Activated CD4-positive, alpha-beta T cell treated with anti-CD3 and anti-CD28 coated beads, Interleukin-2, Interleukin-6, amounts not matched to agents 100 ng/mL and 50 ng/mL, durations not matched to agents 16 hours and 8 hours (primary cell): ENCODE measurements around the gene NSFL1C.

ENCODE experiments used
- DNase-seq: peaks from one replicate; pipeline ENCODE4 v3.0.0-alpha.2; 2020

Gene NSFL1C

DNA sequence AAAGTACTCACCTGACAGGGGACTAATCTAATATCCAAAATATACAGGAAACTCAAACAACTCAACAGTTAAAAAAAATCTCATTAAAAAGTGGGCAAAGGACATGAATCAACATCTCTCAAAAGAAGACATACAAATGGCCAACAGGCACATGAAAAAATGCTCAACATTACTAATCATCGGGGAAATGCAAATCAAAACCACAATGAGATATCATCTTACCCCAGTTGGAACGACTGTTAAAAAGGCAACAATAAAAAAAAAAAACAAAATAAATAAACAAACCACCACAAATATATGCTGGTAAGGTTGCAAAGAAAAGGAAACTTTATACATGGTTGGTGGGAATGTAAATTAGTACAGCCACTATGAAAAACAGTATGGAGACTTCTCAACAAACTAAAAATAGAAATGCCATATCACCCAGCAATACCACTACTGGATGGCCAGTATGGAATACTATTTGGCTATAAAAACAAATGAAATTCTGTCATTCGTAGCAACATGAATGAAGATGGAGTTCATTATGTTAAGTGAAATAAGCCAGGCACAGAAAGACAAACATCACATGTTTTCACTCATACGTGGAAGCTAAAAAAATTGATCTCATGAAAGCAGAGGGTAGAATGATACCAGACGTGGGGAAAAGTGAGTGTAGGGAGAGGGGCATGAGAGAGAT is 17.9 kb upstream of the NSFL1C start:
- no peak for DNase-seq

DNA sequence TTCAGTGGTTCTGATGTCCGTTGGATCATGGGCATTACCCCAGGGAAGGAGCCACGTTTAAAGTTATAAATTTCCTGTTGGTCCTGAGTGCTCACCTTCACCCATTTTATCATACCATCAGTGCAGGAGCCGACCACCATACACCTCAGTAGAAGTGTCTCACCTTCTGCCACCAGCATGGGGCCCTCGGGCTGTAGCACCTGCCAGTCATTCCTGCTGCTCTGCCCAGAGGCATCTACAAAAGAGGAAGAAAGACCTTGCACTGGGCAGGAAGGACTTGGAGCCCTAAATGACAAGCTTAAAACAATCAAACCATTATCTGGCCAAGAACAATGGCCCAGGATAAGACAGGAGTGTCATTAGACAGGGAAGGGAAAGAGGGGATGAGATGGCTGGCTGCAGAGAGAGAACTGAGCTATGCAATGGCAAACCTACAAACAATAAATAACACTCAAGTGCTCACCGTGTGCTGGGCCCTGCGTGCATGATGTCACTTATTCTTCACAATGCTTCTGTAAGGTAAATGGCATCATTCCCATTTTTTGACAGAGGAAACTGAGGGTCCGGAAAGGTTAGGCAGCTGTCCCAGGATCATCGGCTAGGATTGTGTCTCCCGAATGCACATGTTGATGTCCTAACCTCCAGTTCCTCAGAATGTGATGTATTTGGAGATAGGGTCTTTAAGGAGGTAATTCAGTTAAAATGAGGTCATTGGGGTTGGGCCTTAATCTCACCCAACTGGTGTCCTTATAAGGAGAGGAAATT is 13.4 kb upstream of the NSFL1C start:
- DNase-seq = no peak

DNA sequence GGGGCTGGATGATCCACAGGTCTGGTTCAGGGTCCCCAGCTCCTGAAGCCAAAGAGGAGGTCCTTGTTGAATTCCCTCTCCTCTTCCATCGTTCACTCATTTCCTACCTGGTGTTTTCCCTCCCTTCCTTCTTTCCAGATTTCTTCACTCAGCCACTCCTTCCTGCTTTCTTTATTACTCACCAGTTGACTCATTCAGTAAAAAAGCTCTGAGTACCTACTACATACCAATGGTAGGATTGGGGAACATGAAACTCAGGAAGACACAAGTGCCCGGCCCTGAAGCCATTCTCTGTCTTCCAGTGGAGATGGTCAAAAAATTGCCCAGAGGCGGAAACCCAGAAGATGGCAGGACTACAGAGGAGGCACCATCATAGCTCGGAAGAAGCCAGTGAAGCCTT is 11.9 kb upstream of the NSFL1C start:
- no peak for DNase-seq

DNA sequence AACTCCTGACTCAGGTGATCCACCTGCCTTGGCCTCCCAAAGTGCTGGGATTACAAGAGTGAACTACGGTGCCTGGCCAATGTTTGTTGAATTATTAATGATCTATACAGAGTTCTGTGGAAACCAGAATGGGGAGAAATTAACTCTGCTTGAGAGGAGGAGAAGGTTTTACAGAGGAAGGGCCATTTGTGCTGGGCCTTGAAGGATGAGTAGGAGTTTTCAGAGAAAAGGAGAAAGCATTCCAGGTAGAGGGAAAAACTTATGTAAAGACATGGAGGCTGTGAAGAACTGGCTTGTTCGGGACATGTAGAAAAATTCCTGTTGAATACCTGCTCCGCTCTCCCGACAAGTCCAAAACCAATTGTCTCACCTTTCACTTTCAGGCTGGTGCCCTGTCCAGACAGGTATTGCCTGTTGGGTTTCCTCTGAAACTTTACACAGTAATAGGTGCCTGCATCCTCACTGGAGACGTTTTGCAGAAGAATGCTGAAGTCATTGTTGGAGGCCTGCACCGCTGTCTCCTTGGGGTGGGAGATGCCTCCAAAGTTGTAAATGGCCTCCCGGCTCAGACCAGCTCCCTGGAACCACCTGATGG is 11.3 kb upstream of the NSFL1C start:
- DNase-seq = no peak

DNA sequence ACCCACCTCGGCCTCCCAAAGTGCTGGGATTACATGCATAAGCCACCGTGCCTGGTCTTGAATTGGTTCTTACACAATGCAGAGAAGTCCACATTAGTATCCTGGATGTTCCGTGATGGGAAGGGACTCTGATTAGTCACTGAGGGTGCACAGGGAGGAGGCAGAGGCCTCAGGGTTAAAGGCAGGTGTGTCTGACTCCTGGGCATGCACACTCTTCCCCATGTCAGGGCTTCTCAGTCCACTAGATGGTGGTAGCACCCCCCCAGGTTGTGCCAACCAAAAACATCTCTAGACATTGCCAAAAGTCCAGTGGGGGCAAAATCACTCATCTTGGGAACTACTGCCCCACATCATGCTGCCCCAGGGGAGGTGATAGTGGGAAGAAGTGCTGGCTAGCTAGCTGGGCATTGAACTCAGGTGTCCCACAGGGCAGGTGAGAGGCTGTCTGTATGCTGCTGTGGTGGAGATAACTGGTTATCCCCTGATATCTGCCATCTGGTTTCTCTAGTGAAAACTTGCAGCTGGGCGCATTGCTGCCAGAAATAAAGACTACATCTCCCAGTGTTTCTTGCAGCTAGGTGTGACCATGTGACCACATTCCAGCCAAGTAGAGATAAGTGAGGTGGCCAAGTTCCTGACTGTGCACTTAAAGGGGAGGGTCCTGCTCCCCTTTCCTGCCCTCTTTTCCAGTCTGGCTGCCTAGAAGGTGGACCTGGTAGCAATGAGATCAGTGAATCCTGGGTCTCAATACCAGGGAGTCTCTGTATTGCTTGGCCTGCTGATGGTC is 8.4 kb upstream of the NSFL1C start:
- no peak for DNase-seq

DNA sequence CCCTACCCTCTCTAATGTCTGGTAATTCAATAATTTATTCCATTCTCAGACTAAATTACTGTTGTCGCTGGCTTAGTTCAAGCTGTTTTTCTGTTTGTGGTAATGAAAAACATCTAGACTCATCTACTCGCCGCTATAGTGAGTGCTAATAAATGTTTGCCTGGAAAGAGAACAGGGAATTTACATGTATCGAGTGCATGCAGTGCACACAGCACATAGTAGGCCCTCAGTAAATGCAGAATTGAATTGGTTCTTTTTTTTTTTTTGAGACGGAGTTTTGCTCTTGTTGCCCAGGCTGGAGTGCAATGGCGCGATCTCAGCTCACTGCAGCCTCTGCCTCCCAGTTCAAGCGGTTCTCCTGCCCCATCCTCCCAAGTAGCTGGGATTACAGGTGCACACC is 7.7 kb upstream of the NSFL1C start:
- no peak for DNase-seq

DNA sequence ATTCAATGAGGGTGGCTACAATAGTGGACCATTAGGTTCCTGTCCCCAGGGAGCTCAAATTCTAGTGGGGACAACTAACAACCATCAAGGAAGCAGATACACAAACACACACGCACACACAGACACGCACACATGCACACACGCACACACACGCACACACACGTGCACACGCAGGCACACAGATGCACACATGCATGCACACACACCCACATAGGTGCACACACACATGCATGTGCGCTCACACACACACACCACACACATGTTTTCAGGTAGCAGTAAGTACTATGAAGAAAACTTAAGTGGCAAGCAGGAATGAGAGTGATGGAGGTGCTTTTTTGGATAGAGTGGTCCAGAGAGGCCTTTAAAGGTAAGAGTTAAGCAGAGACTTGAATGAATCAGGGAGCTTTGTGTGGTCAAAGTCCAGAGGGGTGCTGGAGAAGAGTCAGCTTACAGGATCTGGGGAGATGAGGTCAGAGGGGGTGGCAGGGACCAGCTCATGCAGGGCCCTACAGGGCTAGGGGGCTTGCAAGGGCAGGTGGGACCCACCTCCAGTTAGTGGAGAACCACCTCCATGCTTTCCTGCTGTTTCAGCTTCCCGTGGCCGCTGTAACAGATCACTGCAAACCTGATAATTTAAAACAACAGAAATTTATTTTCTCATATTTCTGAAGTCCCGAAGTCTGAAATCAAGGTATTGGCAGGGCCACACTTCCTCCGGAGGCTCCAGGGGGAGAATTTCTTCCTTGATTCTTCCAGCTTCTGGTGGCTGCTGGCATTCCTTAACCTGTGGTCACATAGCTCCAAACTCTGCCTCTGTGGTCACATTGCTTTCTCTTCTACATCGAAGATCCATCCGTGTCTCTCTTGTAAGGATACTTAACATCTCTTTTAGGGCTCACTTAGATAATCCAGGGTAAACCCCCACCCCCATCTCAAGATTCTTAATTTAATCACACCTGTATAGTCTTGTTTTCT is 6.9 kb upstream of the NSFL1C start:
- no peak for DNase-seq

DNA sequence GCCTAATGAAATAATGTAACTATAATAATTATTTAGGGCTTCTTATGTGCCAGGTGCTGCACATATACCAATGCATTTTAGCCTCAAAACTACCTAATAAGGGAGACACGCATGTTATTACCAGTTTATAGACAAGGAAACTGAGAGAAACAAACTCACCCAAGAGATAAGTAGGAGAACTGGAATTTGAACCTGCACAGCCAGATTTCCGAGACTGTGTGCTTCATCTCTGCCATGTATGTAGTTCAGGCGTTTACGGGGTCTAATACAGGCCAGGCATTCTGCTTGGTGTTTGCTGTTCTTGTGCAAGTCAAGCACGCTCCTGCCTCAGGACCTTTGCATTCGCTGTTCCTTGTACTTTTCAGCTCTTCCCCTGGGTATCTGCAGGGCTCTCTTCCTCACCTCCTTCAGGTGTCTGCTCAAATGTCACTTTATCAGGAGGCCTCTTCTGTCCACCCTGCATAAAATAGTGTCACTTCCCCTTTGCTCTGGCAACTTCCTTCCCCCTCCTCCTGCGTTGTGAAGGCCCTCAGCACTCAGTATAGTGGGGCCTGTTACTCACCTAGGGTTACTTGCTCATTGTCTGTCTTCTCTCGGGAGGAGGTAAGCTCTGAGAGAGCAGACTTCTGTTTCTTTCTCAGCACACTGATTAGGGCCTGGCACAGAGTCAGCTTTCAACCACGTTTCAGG is 6.1 kb upstream of the NSFL1C start:
- DNase-seq = no peak

DNA sequence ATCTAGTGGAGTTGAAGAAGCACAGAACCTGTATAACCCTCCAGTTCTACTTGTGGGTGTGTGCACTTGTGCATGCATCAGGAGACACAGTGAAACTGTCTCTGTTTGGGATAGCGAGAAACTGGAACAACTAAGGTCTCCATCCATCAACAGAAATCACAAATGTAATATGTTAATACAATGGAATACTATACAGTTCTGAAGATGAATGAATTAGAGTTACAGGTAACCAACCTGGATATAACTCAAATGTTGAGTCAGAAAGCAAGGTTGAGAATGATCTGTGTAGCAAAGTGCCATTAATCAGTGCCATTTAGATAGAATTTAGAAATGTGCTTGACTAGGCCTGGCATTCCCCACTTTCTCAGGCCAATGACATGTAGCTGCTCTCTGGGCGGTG is 4.6 kb upstream of the NSFL1C start:
- DNase-seq = no peak

DNA sequence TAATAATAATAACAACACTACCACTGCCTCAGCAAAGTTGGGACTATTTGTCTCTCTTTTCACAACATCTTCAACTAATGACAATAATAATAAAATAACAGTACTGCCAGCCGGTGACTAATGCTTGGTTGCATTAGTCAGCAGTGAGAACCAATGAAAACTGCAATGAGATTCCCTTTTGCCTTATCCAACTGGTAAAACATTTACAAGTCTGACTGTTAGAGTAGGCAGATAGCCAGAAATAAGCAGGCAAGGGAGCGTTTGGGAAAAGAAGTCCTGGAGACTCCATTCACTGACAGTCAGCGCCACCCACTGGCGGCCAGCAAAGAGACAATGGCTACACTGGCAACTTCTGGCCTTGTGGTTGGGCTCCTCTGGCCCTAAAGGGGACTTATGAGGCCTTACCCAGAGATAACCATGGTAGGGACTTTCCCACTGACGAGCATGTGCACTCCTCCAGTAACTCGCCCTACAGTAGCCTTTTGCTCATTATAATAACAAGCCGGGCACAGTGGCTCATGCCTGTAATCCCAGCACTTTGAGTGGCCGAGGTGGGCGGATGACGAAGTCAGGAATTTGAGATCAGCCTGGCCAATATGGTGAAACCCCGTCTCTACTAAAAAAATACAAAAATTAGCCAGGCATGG is 3.4 kb upstream of the NSFL1C start:
- peak; percentile 44 for DNase-seq

DNA sequence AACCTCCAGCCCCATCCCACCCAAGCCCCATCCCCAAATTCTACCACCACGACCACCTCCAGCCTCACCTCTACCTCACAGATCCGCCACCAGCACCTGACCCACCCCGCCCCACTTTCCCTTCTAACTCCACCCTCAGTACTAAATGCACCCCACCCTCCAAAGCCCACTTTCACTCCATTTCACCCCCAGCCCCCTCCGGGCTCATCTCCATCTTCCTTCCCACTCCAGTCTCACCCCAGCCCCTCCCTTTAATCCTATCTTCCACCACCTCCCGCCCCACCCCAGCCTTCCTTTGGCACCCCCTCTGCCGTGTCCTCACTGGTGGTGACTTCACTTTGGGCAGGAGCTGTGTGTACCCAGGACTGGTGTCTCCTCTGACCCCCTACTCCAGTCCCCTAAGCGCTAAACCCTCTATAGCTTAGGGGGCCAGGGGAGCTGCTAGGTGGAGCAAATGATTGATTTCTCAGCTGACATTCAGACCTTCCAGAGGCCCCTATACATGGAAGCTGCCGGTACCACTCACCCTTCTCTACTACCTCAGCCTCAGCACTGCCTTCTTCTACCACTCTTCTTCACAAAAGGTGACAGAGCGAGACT is 2.8 kb upstream of the NSFL1C start:
- DNase-seq = no peak

DNA sequence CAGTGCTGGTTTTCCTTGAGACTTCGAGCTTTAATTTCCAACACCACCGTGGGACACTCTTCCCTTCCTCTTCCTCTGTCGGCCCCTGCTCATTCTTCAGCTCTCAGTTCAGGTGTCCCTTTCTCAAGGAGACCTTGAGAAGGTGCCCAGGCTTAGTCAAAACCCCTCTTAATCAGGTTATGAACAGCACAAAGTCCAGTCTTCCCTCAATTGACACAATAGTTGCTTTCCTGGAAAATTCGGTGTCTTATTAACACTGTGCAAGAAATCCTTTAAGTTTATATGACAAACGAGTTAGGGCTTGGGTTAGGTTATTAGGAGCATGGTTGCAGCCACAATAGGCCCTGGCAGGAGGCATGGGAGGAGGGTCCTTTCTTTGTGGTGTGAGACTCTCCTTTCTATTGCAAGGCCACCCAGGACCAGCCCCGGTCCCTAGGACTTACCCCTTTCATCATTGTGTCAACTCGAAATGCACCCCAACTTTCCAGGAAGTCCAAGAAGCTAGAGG is 1.5 kb upstream of the NSFL1C start:
- no peak for DNase-seq

DNA sequence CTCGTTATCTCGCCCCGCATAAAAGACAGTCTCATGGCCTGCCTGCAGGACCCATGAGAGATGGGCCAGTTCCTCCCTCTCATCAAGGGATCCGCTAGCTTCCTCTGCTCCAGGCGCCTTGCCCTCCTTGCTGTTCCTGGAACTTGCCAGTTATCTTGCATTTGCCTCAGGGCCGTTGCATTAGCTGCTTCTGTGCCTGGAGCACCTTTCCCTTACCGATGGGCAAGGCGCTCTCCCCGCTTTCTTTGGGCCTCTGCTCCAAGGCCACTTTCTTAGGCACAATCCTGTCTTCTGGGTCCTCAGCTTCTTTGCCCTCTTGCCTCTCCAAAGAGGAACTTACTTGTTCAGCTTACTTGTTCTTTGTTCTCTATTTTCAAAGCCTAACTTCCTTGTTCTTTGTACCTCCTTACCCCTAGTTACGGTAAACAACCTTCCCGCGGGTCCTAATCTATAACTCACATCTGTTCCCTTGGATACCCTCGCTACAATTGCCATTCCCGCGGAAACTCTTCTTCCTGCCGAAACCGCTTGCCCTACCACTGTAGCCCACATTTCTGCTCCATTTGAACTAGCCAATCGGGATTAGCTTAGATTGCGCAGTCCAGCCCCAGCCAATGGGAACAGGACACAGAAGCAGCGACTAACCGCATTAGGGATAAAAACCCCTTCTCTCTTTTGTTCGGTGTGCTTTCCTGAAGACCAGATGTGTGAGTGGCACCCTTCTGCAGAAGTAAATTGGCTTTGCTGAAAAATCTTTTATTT is 887 bp upstream of the NSFL1C start:
- DNase-seq = no peak

DNA sequence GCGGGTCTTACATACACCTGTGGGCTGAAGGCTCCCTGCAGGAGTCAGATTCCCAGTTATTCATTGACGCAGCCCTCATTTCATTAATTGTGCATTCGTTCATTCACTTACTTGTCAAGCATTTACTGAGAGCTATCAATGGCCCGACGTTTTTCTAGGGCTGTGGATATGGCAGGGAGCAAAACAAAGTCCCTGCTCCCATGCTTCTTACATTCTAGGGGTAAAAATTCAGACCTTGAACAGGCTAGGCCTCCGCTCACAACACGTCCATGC is 369 bp upstream of the NSFL1C start:
- no peak for DNase-seq

DNA sequence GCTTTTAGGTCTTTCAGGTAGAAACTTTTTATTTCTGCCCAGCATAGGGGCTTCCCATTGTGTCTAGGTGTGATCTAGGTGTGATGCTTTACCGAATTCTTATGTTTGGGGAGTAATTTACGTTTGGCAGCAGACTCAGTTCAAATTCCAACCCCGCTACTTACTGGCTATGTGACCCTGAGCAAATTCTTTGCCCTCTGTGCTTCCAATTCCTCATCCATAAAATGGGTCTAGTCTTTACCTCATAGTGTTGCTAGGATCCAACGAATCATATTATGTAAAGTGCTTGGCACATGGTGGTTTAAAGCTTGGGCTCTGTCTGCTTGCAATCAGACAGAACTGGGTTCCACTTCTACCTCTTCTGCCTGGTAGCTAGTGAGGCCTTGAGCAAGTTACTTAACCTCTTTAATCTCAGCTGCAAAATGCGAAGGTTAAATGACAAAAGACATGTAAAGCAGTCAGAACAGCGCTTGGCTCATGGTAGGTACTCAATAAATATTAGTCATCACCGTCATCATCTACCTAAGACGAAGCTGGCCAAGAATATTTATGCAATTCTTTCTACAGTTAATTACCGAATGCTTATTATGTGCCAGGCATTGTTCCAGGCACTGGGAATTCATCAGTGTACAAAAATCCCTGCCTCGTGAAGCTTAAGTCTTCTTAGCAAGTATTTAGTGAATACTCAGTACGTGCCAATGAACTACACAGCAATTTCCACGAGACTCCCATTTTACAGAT is 1.0 kb downstream of the NSFL1C start:
- no peak for DNase-seq

DNA sequence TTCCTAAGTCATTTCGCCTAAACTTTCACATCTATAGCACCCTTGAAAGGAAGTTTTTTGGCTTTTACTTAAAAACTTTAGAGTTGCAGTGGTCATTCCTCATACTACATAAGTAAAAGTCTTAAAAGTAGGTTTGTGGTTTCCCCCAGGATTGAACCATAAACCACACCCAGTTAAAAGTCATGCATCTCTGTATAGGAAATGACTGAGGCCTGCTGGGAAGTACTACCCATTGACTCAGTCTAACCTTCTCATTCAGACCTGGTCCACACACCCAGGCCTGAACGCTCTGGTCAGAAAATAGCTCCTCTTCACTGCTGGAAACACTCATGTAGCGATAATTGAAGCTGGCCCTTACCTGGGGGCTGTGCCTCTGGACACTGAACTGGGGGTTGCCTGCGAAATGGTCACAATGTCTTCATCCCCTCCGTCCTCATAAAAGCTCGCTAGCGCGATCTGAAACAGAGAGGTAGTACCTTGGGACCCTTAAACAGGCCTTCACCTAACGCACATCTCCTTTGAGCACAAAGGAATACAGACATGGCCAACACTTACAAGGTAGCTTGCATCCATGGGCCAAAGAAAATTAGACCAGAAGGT is 2.6 kb downstream of the NSFL1C start:
- peak; percentile 41 for DNase-seq

DNA sequence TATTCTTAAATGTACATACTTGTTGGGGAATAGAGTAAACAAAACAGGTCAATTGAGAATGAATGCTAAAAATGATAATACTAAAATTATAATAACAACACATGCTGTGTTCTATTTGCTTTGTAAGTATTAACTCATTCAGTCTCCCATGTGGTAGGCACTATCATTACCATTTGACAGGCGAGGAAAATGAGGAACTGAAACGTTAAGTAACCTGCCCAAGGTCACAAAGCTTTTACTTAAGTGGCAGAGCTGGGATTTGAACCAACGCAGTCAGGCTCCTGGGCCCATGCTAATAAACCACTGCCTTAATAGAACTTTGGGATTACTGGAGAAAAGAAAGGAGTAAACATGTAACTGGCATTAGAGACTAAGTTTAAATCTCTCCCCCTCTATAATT is 3.8 kb downstream of the NSFL1C start:
- DNase-seq = no peak

DNA sequence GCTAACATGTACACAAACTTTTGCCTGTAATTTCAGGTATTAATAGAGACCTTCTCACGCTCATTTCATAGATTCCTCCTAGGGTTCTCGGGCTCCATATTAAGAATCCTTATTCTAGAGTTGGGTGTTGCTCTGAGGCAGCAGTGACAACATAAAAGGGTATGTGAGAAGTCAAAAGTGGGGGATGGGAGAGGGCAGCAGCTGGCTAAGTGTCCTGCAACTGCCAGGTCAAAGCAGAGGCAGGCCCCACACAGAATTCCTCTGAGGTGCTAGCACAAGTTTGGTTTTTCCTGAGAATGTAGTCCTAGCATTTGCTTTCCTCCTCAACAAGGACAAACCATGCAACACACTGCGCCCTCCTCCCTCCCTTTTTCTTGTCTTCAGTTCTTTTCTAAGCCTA is 4.6 kb downstream of the NSFL1C start:
- DNase-seq = no peak

DNA sequence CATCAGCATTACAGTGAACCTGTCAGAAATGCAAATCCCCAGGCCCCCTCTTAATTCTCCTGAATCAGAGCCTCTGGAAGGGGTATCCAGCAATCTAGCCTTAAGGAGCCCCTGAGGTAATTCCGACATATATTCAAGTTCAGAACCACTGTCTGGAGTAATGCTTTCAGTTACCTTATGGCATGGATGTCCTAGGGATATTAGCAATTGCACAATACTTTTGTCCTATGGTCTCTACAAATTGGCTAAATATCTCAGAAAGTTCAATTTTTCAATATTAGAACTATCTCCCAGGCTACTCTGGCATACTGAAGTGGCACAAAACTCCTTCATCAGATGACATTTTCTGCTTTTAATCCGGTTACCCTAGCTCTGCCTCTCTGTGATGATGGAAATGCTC is 6.4 kb downstream of the NSFL1C start:
- DNase-seq = no peak
